Ishikawa (cell line): ENCODE data around the gene USP53.

ENCODE experiments used
- CREB1 ChIP-seq: IDR thresholded peaks from 2 replicates; pipeline ENCODE4 v1.6.1; 2012; ENCODE audit warnings: low read depth
- EGR1 ChIP-seq: IDR thresholded peaks from 2 replicates; pipeline ENCODE4 v1.6.1; 2012
- EP300 ChIP-seq: IDR thresholded peaks from 2 replicates; pipeline ENCODE4 v1.6.1; 2012; ENCODE audit warnings: borderline replicate concordance
- FOXM1 ChIP-seq: IDR thresholded peaks from 2 replicates; pipeline ENCODE4 v1.6.1; 2012; ENCODE audit warnings: low read depth, borderline replicate concordance
- MAX ChIP-seq: IDR thresholded peaks from 2 replicates; pipeline ENCODE4 v1.6.1; 2012
- NFIC ChIP-seq: IDR thresholded peaks from 2 replicates; pipeline ENCODE4 v1.6.1; 2012
- RAD21 ChIP-seq: IDR thresholded peaks from 2 replicates; pipeline ENCODE4 v1.6.1; 2012; ENCODE audit warnings: low read depth
- REST ChIP-seq: IDR thresholded peaks from 2 replicates; pipeline ENCODE4 v1.6.1; 2012; ENCODE audit warnings: low read depth, mild to moderate bottlenecking
- TAF1 ChIP-seq: IDR thresholded peaks from 2 replicates; pipeline ENCODE4 v1.6.1; 2012; ENCODE audit warnings: low read depth, mild to moderate bottlenecking
- TCF12 ChIP-seq: IDR thresholded peaks from 2 replicates; pipeline ENCODE4 v1.6.1; 2012; ENCODE audit warnings: low read depth
- TEAD4 ChIP-seq: IDR thresholded peaks from 2 replicates; pipeline ENCODE4 v1.6.1; 2012
- YY1 ChIP-seq: IDR thresholded peaks from 2 replicates; pipeline ENCODE4 v1.6.1; 2012; ENCODE audit warnings: low read depth
- ZBTB7A ChIP-seq: IDR thresholded peaks from 2 replicates; pipeline ENCODE4 v1.6.1; 2012; ENCODE audit warnings: low read depth

- TF ChIP-seq YY1 (no peak), MAX (no peak), EP300 (no peak), RAD21 (no peak), TAF1 (no peak), EGR1 (no peak), FOXM1 (no peak), CREB1 (no peak), ZBTB7A (no peak), TEAD4 (no peak), REST (no peak), NFIC (no peak), TCF12 (no peak)
These were observed 29.9 kb downstream of the USP53 start for GRCh38 chr4:119242417-119242816.
